Fibroblast of the aortic adventitia (primary cell): ENCODE results near the gene KRT9. TPM values are rescaled to one million over a fixed set of nuclear protein-coding genes. Genes with fewer than 3 reads are reported as not detected.
"Not testable (repeated sequence)": the region's sequence is repeated elsewhere in the genome, so short reads cannot be mapped to it uniquely, and the experiment has no call there.

Experiments used
- DNase-seq: peaks from one replicate; pipeline ENCODE4 v3.0.0-alpha.2; 2010; ENCODE audit warnings: low read depth
- H3K4me3 ChIP-seq: 2 replicates; pipeline ENCODE4 v1.5.1; 2011; ENCODE audit warnings: low read depth, mild to moderate bottlenecking, control low read depth, low read length, moderate library complexity
- CTCF ChIP-seq: IDR thresholded peaks from 2 replicates; pipeline ENCODE4 v1.5.1; 2011; ENCODE audit warnings: mild to moderate bottlenecking, low read length, control low read depth, inconsistent platforms; ENCODE audit not compliant: insufficient read depth
- total RNA-seq: library from RNA; depleted of rRNA; stranded (reverse); fragments of >200 nt; gene quantifications from 2 replicates; pipeline ENCODE4 v1.2.3, GENCODE V29; 2012; ENCODE audit warnings: low replicate concordance

Gene KRT9
- total RNA-seq, 1 donor = not detected

- no peak overlapping the region for H3K4me3 ChIP-seq
- TF ChIP-seq CTCF = no peak
- DNase-seq = no peak
Measured at GRCh38 chr17:41610965-41611640, 39.2 kb upstream of the KRT9 start.

- not testable (repeated sequence) for H3K4me3 ChIP-seq, DNase-seq
Measured at GRCh38 chr17:41610061-41610517, 38.2 kb upstream of the KRT9 start.

- not testable (repeated sequence) for H3K4me3 ChIP-seq, DNase-seq
Measured at GRCh38 chr17:41606930-41607329, 35.1 kb upstream of the KRT9 start.

GRCh38 chr17:41602524-41602923 is 30.7 kb upstream of the KRT9 start:
- no peak overlapping the region for H3K4me3 ChIP-seq
- DNase-seq = no peak
- no peak for TF ChIP-seq CTCF

GRCh38 chr17:41600318-41600717 is 28.5 kb upstream of the KRT9 start:
- no peak overlapping the region for H3K4me3 ChIP-seq
- no peak for DNase-seq
- TF ChIP-seq CTCF = no peak

- H3K4me3 ChIP-seq = no peak overlapping the region
- no peak for DNase-seq
- no peak for TF ChIP-seq CTCF
Measured at GRCh38 chr17:41599680-41600079, 27.8 kb upstream of the KRT9 start.

- no peak for DNase-seq
- TF ChIP-seq CTCF = no peak
- no peak overlapping the region for H3K4me3 ChIP-seq
Measured at GRCh38 chr17:41595585-41595984, 23.7 kb upstream of the KRT9 start.

GRCh38 chr17:41594363-41594915 is 22.6 kb upstream of the KRT9 start:
- TF ChIP-seq CTCF = no peak
- H3K4me3 ChIP-seq = no peak overlapping the region
- no peak for DNase-seq
